ENCODE results near the gene RHOC. TPM values are rescaled to one million over a fixed set of nuclear protein-coding genes. Genes with fewer than 3 reads are reported as not detected.
"Not testable (repeated sequence)": the region's sequence is repeated elsewhere in the genome, so short reads cannot be mapped to it uniquely, and the experiment has no call there.

RHOC gene
- polyA plus RNA-seq (2013, experiment 1 of 4), result 42.2 TPM
- 52.4 TPM for polyA plus RNA-seq (2013, experiment 2 of 4)
- polyA plus RNA-seq (2013, experiment 3 of 4), result 45.9 TPM
- polyA plus RNA-seq (2013, experiment 4 of 4), result 55.5 TPM

DNA sequence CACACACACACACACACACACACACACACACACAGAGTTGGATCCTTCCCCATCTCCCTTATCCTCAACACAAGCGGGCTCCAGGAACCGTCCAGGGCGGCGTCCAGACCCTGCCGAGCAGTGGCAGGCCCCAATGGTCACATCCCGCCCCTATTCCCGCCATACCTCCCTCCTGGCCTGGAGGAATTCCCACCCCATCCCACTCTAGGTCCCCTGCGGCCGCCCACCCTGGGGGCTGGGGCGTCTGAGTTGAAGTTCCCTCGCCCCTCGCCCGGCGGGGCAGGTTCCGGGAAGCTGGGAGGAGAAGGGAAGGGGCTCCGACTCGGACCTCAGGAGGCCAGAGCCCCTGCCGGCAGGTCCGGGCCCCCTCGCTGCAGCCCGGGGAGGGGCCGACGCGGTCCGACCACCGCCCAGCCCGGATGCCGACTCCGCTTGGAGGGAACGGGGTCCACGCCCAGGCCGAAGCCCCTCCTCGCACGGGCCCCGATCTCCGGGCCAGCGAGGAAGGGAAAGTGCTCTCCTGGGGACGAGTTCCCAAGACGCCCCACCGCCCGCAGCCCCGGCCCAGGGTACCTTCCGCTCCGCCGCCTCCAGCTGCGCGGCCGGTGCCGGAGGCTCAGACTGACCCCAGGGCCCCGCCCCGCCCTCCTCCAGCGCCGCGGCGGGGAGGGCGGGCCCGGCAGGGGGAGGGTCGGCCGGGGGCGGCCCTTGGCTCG is at the start of gene RHOC:
Gene RHOC, minus strand, starts transcription at position 623 of the 716 bp plus-strand sequence. CDS start 3,328 bp downstream, outside the sequence.
- Histone ChIP-seq H3K4me1 (ENCODE audit: control insufficient read depth, insufficient read depth, low read length) (peaks cover 28% of the 10 kb centered on the region), H3K27me3 (ENCODE audit: control insufficient read depth, insufficient read depth, low read length, poor library complexity, severe bottlenecking) (peaks cover 23% of the 10 kb centered on the region), H3K9me3 (ENCODE audit: control insufficient read depth, low read length) (no peaks in the 10 kb centered on the region), H3K4me3 (ENCODE audit: insufficient read depth, low read depth, low read length) (peak within 1 kb of the TSS; percentile 66), H3K27ac (ENCODE audit: insufficient read depth, low read depth, low read length, poor library complexity, severe bottlenecking) (no peak within 1 kb of the TSS), H3K36me3 (ENCODE audit: control insufficient read depth, insufficient read depth, low read length) (no peaks in the 10 kb centered on the region)
- WGBS, 2 experiments, result 1% methylated on average over 61 of the region's 61 CpGs

DNA sequence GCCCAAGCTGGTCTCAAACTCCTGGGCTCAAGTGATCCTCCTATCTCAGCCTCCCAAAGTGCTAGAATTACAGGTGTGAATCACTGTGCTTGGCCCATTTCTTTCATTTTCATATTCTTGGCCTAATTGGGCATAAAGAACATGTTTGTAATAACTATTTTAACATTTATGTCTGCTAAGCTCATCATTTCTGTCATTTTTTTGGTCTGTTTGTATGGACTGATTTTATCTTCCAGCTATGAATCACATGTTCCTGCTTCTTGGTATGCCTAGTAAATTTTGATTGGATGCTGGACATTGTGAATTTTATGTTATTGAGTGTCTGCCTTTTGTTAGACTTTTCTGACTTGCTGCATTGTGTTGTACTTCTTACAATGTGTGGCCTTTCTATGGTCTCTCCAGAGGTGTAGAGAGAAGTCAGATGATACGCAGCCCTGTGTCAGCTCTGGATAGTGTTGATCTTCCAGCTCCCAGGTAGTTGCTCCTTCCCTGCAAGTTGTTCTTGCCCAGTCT is 47.2 kb upstream of the RHOC start:
- Histone ChIP-seq H3K27me3 (ENCODE audit: control insufficient read depth, insufficient read depth, low read length, poor library complexity, severe bottlenecking) (no peaks in the 10 kb centered on the region), H3K36me3 (ENCODE audit: control insufficient read depth, insufficient read depth, low read length) (no peaks in the 10 kb centered on the region), H3K9me3 (ENCODE audit: control insufficient read depth, low read length) (no peaks in the 10 kb centered on the region), H3K4me3 (ENCODE audit: insufficient read depth, low read depth, low read length) (no peak overlapping the region), H3K27ac (ENCODE audit: insufficient read depth, low read depth, low read length, poor library complexity, severe bottlenecking) (no peak overlapping the region), H3K4me1 (ENCODE audit: control insufficient read depth, insufficient read depth, low read length) (peaks cover 5% of the 10 kb centered on the region)
- 0% methylated on average over 1 of the region's 1 CpG for WGBS, 2 experiments

DNA sequence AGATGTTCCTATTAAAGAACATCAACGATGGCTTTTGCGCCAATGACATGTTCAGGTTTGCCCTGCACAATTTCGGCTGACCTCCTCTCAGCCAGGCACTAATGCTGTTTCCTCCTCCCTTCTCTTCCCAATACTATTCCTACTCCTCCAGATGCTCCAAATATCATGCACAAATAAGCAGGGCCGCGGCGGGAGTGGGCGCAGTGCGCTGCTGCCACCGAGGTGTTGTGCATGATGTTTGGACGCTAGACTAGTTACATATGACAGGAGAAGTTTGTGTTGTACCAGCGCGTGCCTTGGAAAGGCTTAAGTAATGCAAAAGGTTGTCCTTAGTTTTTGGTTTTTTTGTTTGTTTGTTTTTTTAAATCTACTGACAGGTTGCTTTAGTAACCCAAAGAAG is 41.5 kb upstream of the RHOC start:
- 95 to 96% methylated on average over 12 of the region's 12 CpGs for WGBS, 2 experiments

DNA sequence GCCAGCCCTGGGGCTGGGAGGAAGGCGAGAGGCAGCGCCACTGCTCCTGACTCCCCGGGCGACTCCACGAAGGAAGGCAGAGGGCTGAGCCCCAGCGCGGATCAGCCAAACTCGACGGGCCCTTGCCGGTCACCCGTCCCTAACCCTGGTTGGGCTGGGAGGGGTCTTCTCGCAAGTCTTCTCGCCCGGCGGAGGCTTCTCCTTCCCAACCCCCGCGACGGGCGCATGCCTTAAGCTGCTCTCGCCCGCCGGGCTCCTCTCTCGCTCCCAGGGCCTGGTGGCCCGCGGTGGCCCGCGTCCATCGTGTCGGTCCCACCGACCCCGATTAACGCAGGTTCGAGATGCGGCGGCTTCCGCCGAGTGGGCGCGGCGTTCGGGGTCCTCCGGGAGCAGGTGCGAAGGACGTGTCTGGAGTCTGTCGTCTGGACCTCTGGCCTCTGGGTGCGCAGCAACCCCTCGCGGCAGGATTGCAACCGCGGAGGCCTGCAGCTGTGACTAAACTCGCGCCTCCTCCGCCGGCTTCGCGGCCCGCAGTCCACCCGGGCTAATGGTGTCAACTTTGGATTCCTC is 37.2 kb upstream of the RHOC start:
- Histone ChIP-seq H3K36me3 (ENCODE audit: control insufficient read depth, insufficient read depth, low read length) (no peaks in the 10 kb centered on the region), H3K27ac (ENCODE audit: insufficient read depth, low read depth, low read length, poor library complexity, severe bottlenecking) (no peak overlapping the region), H3K27me3 (ENCODE audit: control insufficient read depth, insufficient read depth, low read length, poor library complexity, severe bottlenecking) (peaks cover 27% of the 10 kb centered on the region), H3K4me3 (ENCODE audit: insufficient read depth, low read depth, low read length) (peak overlapping the region; percentile 7), H3K9me3 (ENCODE audit: control insufficient read depth, low read length) (no peaks in the 10 kb centered on the region), H3K4me1 (ENCODE audit: control insufficient read depth, insufficient read depth, low read length) (no peaks in the 10 kb centered on the region)
- WGBS, 2 experiments, result 45 to 47% methylated on average over 58 of the region's 58 CpGs

More for the DNA sequence above, 41.5 kb upstream of the RHOC start:
- Histone ChIP-seq H3K27ac (ENCODE audit: insufficient read depth, low read depth, low read length, poor library complexity, severe bottlenecking) (no peak overlapping the region), H3K27me3 (ENCODE audit: control insufficient read depth, insufficient read depth, low read length, poor library complexity, severe bottlenecking) (peaks cover 21% of the 10 kb centered on the region), H3K4me3 (ENCODE audit: insufficient read depth, low read depth, low read length) (no peak overlapping the region), H3K9me3 (ENCODE audit: control insufficient read depth, low read length) (no peaks in the 10 kb centered on the region), H3K4me1 (ENCODE audit: control insufficient read depth, insufficient read depth, low read length) (no peaks in the 10 kb centered on the region), H3K36me3 (ENCODE audit: control insufficient read depth, insufficient read depth, low read length) (no peaks in the 10 kb centered on the region)

DNA sequence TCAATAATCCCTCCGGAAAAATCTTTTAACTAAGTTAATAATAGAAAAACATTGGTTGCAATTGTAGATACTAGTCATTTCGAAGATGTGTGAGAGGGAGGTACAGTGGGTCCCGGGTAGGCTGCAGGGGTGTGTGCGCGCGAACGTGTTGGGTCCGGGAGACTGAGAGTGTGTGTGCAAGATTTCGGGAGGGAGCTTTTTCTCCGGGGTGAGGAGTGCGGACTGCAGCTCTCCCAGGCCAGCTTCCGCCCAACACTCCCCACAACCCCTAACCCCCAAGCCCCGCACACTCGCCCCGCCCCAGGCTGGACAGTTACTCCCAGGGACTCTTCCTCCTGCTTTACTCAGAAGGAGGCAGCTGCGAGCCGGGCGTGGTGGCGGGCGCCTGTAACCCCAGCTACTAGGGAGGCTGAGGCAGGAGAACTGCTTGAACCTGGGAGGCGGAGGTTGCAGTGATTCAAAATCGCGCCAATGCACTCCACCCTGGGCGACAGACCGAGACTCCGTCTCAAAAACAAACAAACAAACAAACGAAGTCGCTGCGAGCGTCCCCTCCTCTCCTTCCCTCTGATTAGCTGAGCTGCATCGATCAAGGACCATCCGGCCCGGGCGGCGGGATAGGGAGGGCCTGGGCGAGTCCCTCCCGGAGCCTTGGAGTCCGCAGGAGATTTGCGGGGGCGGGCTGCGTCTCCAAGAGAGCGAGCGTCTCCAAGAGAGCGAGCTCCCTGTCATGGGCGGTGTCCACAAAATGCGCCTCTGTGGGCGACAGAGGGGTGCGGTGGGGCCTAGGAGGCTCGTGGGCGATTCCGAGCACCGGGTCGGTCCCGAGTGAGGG is 36.5 kb upstream of the RHOC start:
- no peaks in the 10 kb centered on the region for H3K9me3 ChIP-seq (ENCODE audit: control insufficient read depth, low read length)
- 71 to 74% methylated on average over 54 of the region's 54 CpGs for WGBS, 2 experiments
- H3K27me3 ChIP-seq (ENCODE audit: control insufficient read depth, insufficient read depth, low read length, poor library complexity, severe bottlenecking), result peaks cover 27% of the 10 kb centered on the region
- H3K4me1 ChIP-seq (ENCODE audit: control insufficient read depth, insufficient read depth, low read length), result no peaks in the 10 kb centered on the region
- H3K4me3 ChIP-seq (ENCODE audit: insufficient read depth, low read depth, low read length), result peak overlapping the region; percentile 7
- H3K36me3 ChIP-seq (ENCODE audit: control insufficient read depth, insufficient read depth, low read length), result no peaks in the 10 kb centered on the region
- H3K27ac ChIP-seq (ENCODE audit: insufficient read depth, low read depth, low read length, poor library complexity, severe bottlenecking), result no peak overlapping the region

DNA sequence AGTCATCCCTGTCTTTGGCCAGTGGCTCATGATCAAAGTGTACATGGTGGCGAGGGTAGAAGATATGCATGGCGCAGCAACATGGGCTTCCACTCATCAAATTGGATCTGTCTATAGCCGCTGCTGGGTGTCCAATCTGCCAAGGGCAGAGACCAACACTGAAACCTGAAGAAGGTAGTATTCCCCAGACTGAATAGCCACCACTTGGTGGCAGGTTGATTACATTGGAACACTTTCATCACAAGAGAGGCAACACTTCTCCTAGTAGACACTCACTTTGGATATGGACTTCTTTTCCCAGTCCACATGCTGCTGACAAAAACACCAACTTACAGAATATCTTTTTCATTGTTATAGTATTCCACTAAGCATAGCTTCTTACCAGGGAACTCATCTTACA is 30.6 kb upstream of the RHOC start:
- 67 to 80% methylated on average over 3 of the region's 3 CpGs for WGBS, 2 experiments
- Histone ChIP-seq H3K4me1 (ENCODE audit: control insufficient read depth, insufficient read depth, low read length) (no peaks in the 10 kb centered on the region), H3K9me3 (ENCODE audit: control insufficient read depth, low read length) (no peaks in the 10 kb centered on the region)

DNA sequence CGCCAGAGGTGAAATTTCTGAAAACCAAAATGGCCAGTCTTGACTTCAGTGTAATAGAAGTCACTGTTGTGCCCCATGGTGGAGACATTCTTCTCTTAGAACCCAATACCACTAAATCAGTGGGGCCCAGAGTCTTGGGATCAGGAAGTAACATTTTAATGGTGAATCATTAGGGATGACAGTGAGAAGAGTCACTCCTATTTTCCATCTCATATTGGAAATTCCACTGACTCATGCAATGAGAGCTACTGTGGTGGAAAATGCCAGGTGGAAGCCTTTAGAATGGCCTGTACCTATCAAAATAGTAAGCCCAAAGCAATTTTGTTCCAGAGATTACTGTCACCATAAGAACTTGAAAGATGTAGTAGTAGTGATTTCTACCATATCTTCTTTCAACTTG is 28.8 kb upstream of the RHOC start:
- Histone ChIP-seq H3K27me3 (ENCODE audit: control insufficient read depth, insufficient read depth, low read length, poor library complexity, severe bottlenecking) (no peaks in the 10 kb centered on the region), H3K36me3 (ENCODE audit: control insufficient read depth, insufficient read depth, low read length) (no peaks in the 10 kb centered on the region), H3K4me3 (ENCODE audit: insufficient read depth, low read depth, low read length) (no peak overlapping the region), H3K27ac (ENCODE audit: insufficient read depth, low read depth, low read length, poor library complexity, severe bottlenecking) (no peak overlapping the region), H3K9me3 (ENCODE audit: control insufficient read depth, low read length) (no peaks in the 10 kb centered on the region), H3K4me1 (ENCODE audit: control insufficient read depth, insufficient read depth, low read length) (no peaks in the 10 kb centered on the region)
- WGBS, 2 experiments, result 86 to 100% methylated on average over 1 of the region's 1 CpG

More for the DNA sequence above, 30.6 kb upstream of the RHOC start:
- H3K4me3 ChIP-seq (ENCODE audit: insufficient read depth, low read depth, low read length), result no peak overlapping the region
- no peaks in the 10 kb centered on the region for H3K36me3 ChIP-seq (ENCODE audit: control insufficient read depth, insufficient read depth, low read length)
- H3K27ac ChIP-seq (ENCODE audit: insufficient read depth, low read depth, low read length, poor library complexity, severe bottlenecking), result no peak overlapping the region
- H3K27me3 ChIP-seq (ENCODE audit: control insufficient read depth, insufficient read depth, low read length, poor library complexity, severe bottlenecking), result no peaks in the 10 kb centered on the region

DNA sequence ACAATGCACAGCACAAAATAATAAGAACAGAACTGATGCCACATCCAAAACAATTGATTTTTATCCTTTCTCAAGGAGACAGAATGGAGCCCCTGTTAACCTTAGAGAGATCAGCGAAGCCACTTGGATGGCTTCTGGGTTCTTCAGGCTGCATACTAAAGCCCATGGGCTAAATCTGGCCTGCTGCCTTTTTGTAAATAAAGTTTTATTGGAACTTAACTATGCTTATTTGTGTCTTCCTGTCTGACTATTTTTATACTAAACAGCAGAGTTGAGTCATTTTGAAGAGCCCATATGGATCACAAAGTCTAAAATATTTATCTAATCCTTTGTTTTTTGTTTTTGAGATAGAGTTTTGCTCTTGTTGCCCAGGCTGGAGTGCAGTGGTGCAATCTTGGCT is 24.5 kb upstream of the RHOC start:
- WGBS, 2 experiments, result 98 to 100% methylated on average over 1 of the region's 1 CpG
- Histone ChIP-seq H3K36me3 (ENCODE audit: control insufficient read depth, insufficient read depth, low read length) (no peaks in the 10 kb centered on the region), H3K4me1 (ENCODE audit: control insufficient read depth, insufficient read depth, low read length) (no peaks in the 10 kb centered on the region), H3K4me3 (ENCODE audit: insufficient read depth, low read depth, low read length) (no peak overlapping the region), H3K27ac (ENCODE audit: insufficient read depth, low read depth, low read length, poor library complexity, severe bottlenecking) (no peak overlapping the region), H3K9me3 (ENCODE audit: control insufficient read depth, low read length) (no peaks in the 10 kb centered on the region), H3K27me3 (ENCODE audit: control insufficient read depth, insufficient read depth, low read length, poor library complexity, severe bottlenecking) (no peaks in the 10 kb centered on the region)

DNA sequence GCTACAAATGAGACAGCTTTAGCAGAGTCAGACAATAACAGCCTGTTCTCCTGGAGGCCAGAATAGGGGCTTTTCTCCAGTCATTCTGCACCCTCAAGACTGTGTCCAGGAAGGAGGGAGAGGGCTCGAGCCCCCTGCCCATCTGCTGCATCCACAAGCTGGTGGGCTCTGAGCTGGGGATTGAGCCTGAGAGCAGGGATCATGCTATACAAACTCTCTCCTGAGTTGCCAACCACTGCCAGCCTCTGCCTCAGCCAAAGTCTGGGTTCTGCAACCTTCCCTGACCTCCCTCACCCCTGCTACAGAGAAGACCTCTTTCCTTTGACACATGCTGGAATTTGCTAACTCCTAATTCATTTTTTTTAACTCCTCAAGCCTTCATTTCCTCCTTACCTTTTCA is 23.0 kb upstream of the RHOC start:
- 90 to 93% methylated on average over 1 of the region's 1 CpG for WGBS, 2 experiments
- no peaks in the 10 kb centered on the region for H3K27me3 ChIP-seq (ENCODE audit: control insufficient read depth, insufficient read depth, low read length, poor library complexity, severe bottlenecking)
- H3K4me3 ChIP-seq (ENCODE audit: insufficient read depth, low read depth, low read length), result no peak overlapping the region
- no peaks in the 10 kb centered on the region for H3K4me1 ChIP-seq (ENCODE audit: control insufficient read depth, insufficient read depth, low read length)
- no peak overlapping the region for H3K27ac ChIP-seq (ENCODE audit: insufficient read depth, low read depth, low read length, poor library complexity, severe bottlenecking)
- H3K36me3 ChIP-seq (ENCODE audit: control insufficient read depth, insufficient read depth, low read length), result no peaks in the 10 kb centered on the region
- H3K9me3 ChIP-seq (ENCODE audit: control insufficient read depth, low read length), result no peaks in the 10 kb centered on the region

DNA sequence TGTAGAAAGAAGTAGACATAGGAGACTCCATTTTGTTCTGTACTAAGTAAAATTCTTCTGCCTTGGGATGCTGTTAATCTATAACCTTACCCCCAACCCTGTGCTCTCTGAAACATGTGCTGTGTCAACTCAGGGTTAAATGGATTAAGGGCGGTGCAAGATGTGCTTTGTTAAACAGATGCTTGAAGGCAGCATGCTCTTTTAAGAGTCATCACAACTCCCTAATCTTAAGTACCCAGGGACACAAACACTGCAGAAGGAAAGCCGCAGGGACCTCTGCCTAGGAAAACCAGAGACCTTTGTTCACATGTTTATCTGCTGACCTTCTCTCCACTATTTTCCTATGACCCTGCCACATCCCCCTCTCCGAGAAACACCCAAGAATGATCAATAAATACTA is 22.1 kb upstream of the RHOC start:
- not testable (repeated sequence) for H3K9me3 ChIP-seq (ENCODE audit: control insufficient read depth, low read length); H3K4me1 ChIP-seq (ENCODE audit: control insufficient read depth, insufficient read depth, low read length); H3K36me3 ChIP-seq (ENCODE audit: control insufficient read depth, insufficient read depth, low read length); H3K27me3 ChIP-seq (ENCODE audit: control insufficient read depth, insufficient read depth, low read length, poor library complexity, severe bottlenecking); H3K4me3 ChIP-seq (ENCODE audit: insufficient read depth, low read depth, low read length); H3K27ac ChIP-seq (ENCODE audit: insufficient read depth, low read depth, low read length, poor library complexity, severe bottlenecking)
- 26 to 58% methylated on average over 1 to 2 of the region's 3 CpGs for WGBS, 2 experiments
